ENCODE data around the gene BAIAP2L2.

DNA sequence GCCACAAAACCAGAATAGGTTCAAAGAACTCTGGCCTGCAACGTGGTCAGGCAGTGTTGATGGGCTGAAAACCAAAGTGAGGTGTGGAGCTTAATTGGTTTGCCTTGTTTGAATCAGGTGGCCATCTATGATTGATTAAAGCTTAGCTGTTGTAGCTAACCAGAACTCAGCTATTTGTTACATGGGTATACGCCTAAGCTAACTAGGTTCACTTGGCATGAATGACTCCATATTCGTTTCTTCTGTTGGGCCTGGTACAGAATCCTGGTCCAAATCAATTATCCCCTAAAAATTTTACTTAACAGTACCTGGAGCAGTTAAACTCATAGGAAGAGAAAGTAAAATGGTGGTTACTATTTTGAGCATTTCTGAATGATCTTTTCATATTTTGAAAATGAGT lies 7.7 kb upstream of the BAIAP2L2 start:
- TF ChIP-seq, protein P1, sequence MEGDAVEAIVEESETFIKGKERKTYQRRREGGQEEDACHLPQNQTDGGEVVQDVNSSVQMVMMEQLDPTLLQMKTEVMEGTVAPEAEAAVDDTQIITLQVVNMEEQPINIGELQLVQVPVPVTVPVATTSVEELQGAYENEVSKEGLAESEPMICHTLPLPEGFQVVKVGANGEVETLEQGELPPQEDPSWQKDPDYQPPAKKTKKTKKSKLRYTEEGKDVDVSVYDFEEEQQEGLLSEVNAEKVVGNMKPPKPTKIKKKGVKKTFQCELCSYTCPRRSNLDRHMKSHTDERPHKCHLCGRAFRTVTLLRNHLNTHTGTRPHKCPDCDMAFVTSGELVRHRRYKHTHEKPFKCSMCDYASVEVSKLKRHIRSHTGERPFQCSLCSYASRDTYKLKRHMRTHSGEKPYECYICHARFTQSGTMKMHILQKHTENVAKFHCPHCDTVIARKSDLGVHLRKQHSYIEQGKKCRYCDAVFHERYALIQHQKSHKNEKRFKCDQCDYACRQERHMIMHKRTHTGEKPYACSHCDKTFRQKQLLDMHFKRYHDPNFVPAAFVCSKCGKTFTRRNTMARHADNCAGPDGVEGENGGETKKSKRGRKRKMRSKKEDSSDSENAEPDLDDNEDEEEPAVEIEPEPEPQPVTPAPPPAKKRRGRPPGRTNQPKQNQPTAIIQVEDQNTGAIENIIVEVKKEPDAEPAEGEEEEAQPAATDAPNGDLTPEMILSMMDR (IDR thresholded peaks at IDR 0.05) = no peak
- TF ChIP-seq EZH2 (IDR thresholded peaks at IDR 0.05; ENCODE audit: borderline replicate concordance, insufficient read depth, low read depth, low read length, poor library complexity, severe bottlenecking) = no peak

Data from B cell (primary cell).